ENCODE results near the gene VAMP7. TPM values are rescaled to one million over a fixed set of nuclear protein-coding genes. Genes with fewer than 3 reads are reported as not detected.
"Not testable (repeated sequence)": the region's sequence is repeated elsewhere in the genome, so short reads cannot be mapped to it uniquely, and the experiment has no call there.

Gene VAMP7
- polyA plus RNA-seq, 1 experiment = 28.1 TPM

- no peak for DNase-seq (ENCODE audit: low read depth)
- no peaks in the 10 kb centered on the region for H3K36me3 ChIP-seq (ENCODE audit: control insufficient read depth, insufficient read depth, low read length)
- CTCF ChIA-PET = no interaction called here
- no peaks in the 10 kb centered on the region for H3K27me3 ChIP-seq (ENCODE audit: control insufficient read depth, insufficient read depth, low read length)
- TF ChIP-seq, protein P1, sequence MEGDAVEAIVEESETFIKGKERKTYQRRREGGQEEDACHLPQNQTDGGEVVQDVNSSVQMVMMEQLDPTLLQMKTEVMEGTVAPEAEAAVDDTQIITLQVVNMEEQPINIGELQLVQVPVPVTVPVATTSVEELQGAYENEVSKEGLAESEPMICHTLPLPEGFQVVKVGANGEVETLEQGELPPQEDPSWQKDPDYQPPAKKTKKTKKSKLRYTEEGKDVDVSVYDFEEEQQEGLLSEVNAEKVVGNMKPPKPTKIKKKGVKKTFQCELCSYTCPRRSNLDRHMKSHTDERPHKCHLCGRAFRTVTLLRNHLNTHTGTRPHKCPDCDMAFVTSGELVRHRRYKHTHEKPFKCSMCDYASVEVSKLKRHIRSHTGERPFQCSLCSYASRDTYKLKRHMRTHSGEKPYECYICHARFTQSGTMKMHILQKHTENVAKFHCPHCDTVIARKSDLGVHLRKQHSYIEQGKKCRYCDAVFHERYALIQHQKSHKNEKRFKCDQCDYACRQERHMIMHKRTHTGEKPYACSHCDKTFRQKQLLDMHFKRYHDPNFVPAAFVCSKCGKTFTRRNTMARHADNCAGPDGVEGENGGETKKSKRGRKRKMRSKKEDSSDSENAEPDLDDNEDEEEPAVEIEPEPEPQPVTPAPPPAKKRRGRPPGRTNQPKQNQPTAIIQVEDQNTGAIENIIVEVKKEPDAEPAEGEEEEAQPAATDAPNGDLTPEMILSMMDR (IDR thresholded peaks at IDR 0.05; ENCODE audit: insufficient read depth, low read depth, low read length) = no peak
- H3K4me3 ChIP-seq (ENCODE audit: low read depth, low read length) = no peak overlapping the region
- POLR2A ChIA-PET = no interaction called here
Observed at GRCh38 chrX:155968326-155968661, 87.1 kb downstream of the VAMP7 start.

- DNase-seq (ENCODE audit: low read depth) = no peak
- ChIA-PET POLR2A (no interaction called here), CTCF (no interaction called here)
- Histone ChIP-seq H3K36me3 (ENCODE audit: control insufficient read depth, insufficient read depth, low read length) (no peaks in the 10 kb centered on the region), H3K4me3 (ENCODE audit: low read depth, low read length) (no peak overlapping the region), H3K27me3 (ENCODE audit: control insufficient read depth, insufficient read depth, low read length) (no peaks in the 10 kb centered on the region)
- TF ChIP-seq, protein P1 (IDR thresholded peaks at IDR 0.05; ENCODE audit: insufficient read depth, low read depth, low read length) = no peak
Observed at GRCh38 chrX:155968791-155969190, 87.6 kb downstream of the VAMP7 start.

- H3K27me3 ChIP-seq (ENCODE audit: control insufficient read depth, insufficient read depth, low read length); DNase-seq (ENCODE audit: low read depth); CTCF ChIA-PET; POLR2A ChIA-PET; H3K36me3 ChIP-seq (ENCODE audit: control insufficient read depth, insufficient read depth, low read length); H3K4me3 ChIP-seq (ENCODE audit: low read depth, low read length): not testable (repeated sequence)
Observed at GRCh38 chrX:155971658-155972057, 90.5 kb downstream of the VAMP7 start.

DNA sequence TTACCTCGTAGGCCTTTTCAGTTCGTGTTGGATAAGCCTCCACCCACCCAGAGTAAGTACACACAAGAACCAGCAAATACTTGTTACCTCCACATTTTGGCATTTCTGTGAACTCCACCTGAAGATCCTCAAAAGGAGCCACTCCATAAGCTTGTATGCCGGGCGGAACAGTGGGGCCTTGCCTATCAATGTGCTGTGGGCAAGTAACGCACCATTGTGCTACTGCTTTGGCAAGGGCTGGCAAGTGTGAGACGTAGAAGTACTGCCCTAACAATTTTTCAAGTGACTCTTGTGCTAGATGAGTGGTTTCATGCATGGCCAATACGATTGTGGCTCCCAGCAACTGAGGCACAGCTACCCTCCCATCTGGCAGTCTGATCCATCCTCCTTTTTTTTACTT lies 91.1 kb downstream of the VAMP7 start:
- CTCF ChIA-PET = not testable (repeated sequence)

DNA sequence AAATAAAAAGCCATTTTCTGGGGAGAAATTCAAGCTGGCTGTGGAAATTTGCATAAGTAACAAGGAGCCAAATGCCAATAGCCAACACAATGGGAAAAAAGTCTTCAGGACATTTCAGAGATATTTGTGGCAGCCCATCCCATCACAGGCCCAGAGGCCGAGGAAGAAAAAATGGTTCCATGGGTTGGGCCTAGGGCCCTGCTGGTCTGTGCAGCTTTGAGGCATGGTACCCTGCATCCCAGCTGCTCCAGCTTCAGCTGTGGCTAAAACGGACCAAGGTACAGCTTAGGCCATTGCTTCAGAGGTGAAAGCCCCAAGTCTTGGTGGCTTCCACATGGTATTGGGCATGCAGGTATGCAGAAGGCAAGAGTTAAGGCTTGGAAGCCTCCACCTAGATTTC lies 102.2 kb downstream of the VAMP7 start:
- ChIA-PET CTCF (no interaction called here), POLR2A (no interaction called here)
- TF ChIP-seq, protein P1 (IDR thresholded peaks at IDR 0.05; ENCODE audit: insufficient read depth, low read depth, low read length) = no peak
- no peaks in the 10 kb centered on the region for H3K27me3 ChIP-seq (ENCODE audit: control insufficient read depth, insufficient read depth, low read length)
- no peak overlapping the region for H3K4me3 ChIP-seq (ENCODE audit: low read depth, low read length)
- no peak for DNase-seq (ENCODE audit: low read depth)
- no peaks in the 10 kb centered on the region for H3K36me3 ChIP-seq (ENCODE audit: control insufficient read depth, insufficient read depth, low read length)

More for the DNA sequence above, 91.1 kb downstream of the VAMP7 start:
- H3K36me3 ChIP-seq (ENCODE audit: control insufficient read depth, insufficient read depth, low read length); DNase-seq (ENCODE audit: low read depth); POLR2A ChIA-PET; H3K4me3 ChIP-seq (ENCODE audit: low read depth, low read length); H3K27me3 ChIP-seq (ENCODE audit: control insufficient read depth, insufficient read depth, low read length): not testable (repeated sequence)

DNA sequence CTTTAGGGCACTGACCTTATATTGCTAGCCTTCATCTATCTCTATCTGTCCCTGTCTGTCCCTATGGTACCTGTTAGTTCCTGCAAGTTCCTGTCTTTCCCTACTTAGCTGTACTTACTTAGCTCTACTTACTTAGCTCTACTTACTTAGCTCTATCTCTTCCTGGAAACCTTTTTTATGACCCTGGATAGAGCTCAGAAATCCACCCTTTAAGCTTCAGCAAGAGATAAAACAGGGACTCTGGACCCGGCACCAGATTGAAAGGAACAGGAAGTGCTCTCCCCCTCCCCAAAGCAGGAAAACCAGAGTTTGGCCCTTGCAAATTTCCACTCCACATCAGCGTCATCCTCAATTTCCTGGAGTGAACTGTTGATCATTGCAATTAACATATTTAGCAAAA lies 104.1 kb downstream of the VAMP7 start:
- TF ChIP-seq, protein P1 (IDR thresholded peaks at IDR 0.05; ENCODE audit: insufficient read depth, low read depth, low read length) = no peak
- Histone ChIP-seq H3K36me3 (ENCODE audit: control insufficient read depth, insufficient read depth, low read length) (no peaks in the 10 kb centered on the region), H3K4me3 (ENCODE audit: low read depth, low read length) (no peak overlapping the region), H3K27me3 (ENCODE audit: control insufficient read depth, insufficient read depth, low read length) (no peaks in the 10 kb centered on the region)
- ChIA-PET POLR2A (no interaction called here), CTCF (no interaction called here)
- DNase-seq (ENCODE audit: low read depth) = no peak

DNA sequence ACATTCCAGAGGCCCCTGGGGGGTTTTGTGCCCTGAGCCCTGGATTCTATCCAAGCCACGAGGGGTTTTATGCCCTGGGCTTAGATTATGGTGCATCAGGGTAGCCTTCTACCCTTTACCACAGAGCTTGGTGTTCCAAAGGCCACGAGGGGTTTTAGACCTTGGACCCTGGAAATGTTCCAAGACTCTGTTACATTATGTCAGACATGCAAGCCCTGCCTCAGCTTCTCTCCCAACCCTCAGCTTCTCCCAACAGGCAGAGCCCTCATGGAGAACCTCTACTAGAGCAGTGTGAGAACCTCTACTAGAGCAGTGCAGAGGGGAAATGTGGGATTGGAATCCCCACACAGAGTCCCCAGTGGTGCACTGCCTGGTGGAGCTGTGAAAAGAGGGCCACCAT lies 105.8 kb downstream of the VAMP7 start:
- H3K4me3 ChIP-seq (ENCODE audit: low read depth, low read length); POLR2A ChIA-PET: not testable (repeated sequence)

More for the DNA sequence above, 105.8 kb downstream of the VAMP7 start:
- CTCF ChIA-PET; H3K36me3 ChIP-seq (ENCODE audit: control insufficient read depth, insufficient read depth, low read length); DNase-seq (ENCODE audit: low read depth); H3K27me3 ChIP-seq (ENCODE audit: control insufficient read depth, insufficient read depth, low read length): not testable (repeated sequence)

Data from BJ (cell line).